Measurements from ENCODE around the gene TINAG.

TINAG gene, protein sequence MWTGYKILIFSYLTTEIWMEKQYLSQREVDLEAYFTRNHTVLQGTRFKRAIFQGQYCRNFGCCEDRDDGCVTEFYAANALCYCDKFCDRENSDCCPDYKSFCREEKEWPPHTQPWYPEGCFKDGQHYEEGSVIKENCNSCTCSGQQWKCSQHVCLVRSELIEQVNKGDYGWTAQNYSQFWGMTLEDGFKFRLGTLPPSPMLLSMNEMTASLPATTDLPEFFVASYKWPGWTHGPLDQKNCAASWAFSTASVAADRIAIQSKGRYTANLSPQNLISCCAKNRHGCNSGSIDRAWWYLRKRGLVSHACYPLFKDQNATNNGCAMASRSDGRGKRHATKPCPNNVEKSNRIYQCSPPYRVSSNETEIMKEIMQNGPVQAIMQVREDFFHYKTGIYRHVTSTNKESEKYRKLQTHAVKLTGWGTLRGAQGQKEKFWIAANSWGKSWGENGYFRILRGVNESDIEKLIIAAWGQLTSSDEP
- 0 reads per million in 4 donors for total RNA-seq

DNA sequence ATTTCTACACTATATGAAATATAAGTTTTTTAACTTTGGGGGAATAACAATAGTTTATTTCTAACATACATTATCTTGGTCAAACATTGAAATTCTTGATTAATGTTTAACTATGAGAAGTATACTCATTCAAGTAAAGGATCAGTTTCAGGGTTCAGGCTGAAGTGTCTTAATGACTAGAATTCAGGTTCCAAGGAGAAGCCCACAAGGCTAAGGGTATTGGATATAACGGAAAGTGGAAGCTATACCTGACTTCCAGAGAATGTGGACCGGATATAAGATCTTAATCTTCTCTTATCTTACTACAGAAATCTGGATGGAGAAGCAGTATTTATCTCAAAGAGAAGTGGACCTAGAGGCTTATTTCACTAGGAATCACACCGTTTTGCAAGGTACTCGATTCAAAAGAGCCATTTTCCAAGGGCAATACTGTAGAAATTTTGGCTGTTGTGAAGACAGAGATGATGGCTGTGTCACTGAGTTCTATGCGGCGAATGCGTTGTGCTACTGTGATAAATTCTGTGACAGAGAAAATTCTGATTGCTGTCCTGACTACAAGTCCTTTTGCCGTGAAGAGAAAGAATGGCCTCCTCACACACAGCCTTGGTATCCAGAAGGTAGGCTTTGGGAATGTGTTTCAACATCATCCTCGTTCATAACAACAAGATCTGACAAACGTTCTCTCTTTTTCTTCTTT, at the start of gene TINAG:
Gene TINAG (plus strand): TSS at position 153 of the 697 bp plus-strand sequence. CDS start 110 bp downstream, at position 263.
- DNase-seq, result no peak

DNA sequence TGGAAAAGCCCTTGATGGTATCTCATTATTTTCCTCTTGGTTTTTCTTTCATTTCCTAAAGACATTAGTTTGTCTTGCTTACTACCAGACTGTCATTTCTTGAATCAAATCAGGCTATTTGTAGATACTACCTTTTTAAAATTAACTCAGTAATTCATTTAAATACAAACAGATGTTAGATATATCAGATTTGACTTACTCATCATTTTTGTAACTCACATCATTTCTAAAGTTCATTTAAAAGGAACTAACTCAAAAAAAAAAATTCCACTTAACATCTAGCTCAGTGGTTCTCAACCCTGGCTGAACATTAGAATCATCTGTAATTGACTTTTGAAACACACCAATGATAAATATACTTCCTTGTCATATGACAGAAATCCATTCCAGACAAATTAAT, 48.2 kb upstream of the TINAG start:
- DNase-seq, result no peak

DNA sequence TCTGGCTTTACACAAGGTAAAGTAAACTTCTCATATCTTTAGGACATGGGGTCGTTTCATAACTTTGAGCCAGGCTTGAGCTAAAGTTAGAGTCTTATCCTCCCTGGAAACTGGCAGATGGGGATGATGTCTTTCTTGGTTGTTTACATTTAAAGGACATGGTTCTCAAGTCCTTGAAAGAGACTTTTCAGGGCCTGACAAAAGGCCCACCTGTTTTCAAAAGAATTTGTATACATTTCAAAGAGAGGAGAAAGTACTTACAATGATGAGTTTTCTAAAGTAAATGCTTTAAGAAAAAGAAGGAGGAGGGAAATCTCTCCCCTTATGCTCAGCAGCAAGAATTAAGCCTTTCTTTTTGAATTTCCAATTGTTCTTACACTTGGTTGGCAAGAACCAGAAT, 45.7 kb upstream of the TINAG start:
- no peak for DNase-seq

DNA sequence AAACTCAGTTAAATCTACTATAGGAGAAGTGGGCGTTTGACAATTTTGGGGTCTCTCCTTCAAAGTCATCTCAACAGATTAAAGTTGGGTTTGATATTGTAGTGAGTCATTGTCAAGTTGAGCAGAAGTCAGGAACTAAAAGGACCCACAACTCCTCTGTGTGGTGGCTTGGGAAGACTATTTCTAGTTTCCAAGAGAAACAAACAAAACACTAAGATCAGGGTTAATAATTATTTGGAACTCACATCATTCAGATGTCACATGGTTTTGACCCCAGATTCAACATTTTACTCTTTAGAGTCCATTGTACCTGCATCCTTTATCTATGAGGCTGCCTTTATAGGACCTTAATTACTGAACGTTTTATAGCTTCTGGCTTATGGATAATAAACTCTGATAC, 45.3 kb upstream of the TINAG start:
- no peak for DNase-seq

DNA sequence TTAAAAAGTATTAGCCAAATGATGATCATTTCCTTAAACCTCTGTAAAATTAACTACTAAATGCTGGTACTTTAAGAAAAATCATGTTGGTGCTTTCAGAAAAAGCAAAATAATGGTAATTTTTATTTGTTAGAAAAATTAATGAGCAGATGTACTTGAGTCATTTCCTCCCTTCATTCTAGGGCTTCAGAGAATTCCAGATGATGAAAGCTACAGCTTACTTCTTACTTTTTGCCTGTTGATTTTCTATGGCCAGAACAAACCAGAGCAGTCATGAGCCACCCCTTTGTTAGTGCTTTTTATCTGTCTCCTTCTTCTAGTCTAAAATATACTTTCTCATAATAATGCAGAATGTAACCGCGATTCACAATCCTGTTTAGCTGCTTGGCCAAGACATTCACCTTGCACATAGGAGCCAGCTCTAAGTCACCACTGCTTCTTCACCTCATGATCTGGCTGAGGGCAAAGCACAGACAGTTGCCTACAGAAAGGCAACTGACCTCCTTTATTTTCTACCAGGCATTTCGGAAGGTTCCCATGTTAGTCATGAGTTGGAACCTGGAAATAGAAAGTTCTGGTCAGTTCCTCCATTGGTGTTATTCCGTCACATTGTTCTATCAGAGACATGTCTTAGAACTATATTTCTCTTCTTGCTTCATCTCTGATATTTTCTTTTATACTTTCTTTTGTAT, 43.5 kb upstream of the TINAG start:
- DNase-seq, result no peak

DNA sequence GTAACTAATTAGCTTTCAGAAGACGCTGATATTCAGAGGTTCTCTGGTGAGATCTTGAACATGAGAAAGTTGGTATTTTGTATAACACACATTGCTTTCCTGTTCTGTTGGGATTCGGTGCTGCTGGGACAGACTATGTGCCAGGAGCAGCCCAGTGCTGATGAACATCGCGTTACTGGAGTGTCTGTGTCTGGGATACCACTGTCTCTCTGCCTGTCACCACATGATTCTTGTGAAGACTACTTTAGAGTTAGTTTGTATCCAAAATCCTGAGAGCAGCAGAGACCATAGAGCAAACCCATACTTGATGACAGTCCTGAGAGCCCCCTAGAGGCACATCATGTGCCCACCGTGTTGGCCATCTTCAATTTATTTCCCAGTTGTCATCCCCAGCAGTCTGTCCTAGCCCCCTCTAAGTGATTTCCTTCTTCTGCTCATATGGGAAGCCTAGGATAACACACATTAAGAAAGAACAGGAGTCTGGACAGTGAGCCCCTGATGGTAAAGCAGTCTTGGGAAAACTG, 41.8 kb upstream of the TINAG start:
- DNase-seq, result no peak

DNA sequence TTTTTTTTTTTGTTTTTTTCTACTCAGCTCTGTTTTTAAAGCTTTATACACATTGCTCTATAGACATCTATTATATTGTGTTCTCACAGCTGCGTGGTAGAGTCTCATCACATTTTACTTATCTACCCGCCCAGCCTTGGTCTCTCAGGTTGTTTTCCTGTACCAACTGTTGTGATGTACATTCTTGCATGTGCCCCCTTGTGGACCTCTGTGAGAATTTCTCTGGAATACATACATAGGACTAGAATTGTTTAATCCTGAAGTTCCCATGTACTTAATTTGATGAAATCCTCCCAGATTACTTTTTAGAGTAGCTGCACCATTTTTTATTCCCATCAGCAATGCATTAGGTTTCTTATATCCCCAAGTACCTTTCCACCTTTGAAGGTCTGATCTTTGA, 40.4 kb upstream of the TINAG start:
- no peak for DNase-seq

DNA sequence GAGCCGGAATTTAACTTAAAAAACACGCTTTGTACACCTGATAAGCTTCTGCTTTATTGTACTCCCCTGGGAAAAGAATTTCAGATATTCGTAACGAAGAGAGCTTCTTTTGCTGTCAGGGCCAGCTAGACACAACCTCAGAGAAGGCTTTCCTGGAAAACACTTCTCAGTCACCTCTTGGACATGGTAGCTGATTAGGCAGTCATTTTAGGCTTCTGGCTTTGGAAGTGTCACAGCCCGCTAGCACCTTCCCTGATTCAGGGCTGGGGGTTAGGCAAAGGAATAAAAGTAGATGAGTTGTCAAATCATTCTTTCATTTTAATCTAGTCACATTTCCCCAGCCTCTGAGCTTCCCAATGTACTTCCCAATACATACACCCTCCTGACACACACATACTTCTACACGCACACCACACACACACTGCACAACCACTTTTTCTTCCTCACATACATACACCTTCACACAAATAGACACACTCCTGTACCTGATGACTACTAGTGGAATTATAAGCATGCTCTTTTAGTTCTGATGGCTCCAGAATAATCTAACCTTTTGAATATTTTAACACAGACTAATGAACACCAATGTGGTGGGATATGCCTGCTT, 34.9 kb upstream of the TINAG start:
- no peak for DNase-seq

DNA sequence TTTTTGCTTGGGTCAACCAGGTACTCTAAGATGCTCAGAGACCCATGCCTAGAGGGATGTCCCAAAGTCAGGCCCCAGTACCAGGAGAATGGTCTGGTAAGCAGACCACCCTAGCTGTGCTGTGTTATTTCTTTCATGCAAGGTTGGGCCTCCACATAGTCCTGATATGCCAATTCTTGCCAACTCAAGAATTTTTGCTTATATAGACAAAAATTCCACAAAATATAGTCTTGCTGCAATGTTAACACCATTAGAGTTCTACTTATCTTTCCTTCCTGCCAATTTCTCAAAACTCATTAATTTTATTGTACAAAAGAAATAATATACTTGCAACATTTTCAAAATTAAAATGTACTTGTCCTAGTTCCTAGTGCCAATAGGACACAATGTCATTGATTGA, 33.9 kb upstream of the TINAG start:
- DNase-seq, result no peak

DNA sequence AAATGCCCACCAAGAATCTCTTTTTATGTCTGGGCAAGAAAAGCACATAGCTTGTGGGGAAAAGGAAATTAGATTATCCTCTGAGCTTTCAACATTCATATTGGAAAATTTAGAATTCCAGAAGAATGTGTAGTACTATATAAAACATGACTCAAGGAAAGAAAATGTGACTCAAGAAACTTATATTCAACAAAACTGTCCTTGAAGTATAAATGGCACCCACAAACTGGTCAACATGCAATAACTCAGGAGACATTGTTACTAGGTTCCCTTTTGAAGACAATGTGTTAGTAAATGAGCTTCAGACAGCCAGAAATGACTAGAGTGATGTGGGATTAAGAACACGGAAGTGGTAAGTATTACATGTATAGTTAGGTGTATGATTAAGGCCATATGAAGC, 26.1 kb upstream of the TINAG start:
- DNase-seq, result no peak

DNA sequence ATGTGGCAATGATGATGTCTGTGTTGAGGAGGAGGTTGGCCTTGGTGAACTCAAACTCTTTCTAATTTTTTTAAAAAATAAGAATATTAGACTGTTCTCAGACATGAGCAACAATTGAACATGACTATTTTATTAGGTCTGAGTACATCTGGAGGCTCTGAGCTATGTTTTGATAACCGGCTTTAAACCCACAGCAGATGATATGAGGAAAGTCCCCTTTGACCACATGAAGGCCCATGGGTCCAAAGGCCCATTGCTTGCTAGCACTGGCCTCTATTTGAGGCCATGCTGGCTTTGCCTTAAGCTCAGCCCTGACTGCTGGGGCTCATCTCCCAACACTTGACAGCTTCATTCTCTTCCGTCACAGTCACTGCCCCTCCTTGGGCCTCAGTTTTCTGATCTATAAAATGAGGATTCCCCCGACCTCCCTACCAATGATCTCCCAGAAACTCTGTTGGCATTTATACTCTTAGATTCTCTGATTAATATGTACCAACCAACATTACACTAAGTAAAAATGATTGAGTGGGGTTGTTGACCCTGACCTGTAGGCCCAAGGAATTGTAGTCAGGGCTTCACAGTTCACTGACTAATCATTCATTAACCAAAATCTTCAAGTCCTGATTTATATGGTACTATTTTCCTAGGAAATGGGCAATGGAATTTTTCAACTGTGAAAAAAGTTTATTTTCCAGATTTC, 23.9 kb upstream of the TINAG start:
- no peak for DNase-seq

DNA sequence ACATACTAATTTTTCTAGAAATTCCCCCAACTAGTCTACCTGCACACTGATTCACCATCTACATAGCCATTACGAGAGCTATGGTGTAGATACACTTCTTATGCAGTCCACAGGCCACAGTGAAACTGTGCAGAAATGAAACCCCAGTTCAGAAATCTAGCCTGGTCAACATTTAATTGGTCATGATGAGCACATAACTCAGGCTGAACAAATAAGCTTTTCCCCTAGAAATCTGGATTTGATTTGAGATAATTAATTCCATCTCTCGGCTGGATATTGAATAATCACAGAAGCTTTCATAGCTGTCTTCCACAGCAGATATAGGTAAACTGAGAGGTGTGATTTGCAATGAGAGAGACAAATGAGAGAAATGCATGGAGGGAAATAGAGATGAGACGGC, 22.6 kb upstream of the TINAG start:
- no peak for DNase-seq

DNA sequence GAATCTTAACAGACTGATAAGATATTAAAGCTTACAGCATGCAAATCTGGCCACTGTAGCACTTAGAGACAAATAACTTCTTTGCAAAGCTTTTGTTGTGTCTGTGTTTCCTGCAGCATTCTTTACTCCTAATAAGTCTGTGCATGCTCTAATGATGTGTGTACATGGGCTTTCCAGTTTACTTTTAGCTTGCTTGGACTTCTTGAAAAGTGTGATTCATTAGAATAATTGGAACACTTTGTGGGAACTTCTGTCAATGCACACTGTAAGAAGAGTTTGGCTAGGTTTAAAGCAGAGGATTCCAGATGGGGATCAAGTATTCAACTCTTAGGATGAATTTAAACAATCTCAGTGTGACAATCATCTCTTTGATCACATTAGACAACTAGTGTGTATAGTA, 22.1 kb upstream of the TINAG start:
- no peak for DNase-seq

DNA sequence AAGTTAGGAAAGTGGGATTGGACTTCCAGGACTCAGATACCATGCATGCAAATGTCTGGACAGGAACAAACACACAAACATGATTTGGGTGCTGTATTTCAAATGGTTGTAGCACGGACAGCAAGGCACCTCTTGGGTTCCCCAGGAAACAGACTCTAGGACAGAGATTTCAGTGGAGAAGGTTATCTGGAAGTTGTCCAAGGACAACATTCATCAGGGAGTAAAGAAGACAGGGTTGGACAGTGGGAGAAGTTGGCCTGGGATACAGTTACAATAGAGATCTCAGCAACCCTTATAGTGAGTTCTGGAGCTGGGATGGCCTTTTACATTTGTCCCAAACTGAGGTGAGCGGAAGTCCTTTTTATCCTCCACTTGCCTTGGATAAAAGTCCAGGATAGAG, 19.8 kb upstream of the TINAG start:
- no peak for DNase-seq

DNA sequence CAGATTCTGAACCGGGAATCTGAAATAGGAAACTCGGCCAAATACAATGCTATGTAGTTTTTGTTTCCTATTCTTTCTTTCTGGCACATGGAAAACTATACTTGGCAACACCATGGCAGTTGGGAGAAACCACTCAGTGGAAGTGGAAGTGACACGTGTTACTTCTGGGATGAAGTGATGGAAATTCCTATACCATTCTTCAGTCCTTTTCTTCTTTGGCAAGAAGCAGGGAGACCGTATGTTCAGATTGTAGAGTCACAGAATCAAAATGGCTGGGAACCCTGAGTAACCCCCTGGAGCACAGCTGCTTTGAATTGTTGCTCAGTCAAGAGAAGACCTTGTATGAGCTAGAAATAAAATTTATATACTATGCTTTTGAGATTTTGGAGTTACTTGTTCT, 18.8 kb upstream of the TINAG start:
- DNase-seq, result no peak

DNA sequence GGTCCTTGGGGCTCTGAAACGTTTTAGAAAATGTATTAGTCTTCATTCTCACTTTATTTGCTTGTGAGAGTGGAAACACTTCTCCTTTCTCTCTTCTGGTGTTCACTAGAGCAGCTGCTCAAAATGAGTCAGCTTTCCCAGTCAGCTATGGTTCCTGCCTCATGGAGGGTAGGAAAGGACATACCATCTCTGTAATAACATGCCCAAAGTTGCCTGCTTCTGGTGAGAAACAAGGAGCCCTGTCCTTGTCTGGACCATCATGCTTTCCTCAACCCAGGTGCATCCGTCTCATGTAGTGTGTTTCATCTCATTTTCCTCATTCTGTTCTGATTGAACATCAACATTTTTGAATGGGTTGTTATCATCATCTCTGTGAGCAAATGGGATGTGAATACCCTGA, 17.1 kb upstream of the TINAG start:
- no peak for DNase-seq

DNA sequence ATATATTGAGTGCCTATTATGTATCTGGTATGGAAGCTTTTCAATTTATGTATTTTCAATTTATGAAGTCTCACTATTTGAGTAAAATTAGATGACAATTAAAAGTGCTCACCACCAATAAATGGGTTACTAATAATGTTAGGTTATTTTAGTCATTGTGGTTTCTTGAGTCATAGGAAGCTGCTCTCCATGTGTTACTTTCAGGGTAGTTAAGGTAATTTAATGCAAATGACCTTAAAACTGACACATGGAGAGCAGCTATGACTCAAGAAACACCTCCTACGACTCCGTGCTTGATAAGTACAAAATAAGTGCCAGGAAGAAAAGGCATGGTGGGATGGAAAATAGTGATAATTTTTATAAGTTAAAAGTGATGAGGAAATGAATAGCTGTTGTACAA, 16.5 kb upstream of the TINAG start:
- peak in 1 of 5 donors; percentile 3 for DNase-seq

DNA sequence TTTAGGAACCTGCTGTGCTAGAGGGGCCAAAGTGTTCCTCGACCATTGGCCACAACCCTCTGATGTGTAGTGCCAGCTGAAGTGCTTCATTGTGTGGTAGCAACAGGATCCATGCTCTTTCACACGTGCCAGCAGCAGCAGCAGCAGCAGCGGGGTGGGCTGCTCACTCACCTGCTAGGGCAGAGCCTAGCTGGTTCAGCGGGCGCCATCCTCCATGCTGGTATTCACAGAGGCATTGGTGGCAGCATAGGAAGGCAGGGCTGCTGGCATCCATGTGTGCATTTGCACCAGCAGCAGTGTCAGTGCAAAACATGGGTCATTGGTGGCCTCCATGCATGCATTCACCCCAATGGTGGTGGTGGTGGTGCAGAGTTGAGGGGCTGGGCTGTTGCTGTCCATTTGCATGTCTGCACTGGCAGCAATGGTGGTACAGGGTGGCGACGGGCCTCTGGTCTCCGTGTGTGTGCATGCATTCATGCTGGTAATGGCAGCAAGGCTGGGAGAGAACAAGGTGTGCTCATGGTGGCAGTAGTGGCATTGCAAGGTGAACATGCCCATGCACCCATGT, 13.2 kb upstream of the TINAG start:
- DNase-seq, result no peak

DNA sequence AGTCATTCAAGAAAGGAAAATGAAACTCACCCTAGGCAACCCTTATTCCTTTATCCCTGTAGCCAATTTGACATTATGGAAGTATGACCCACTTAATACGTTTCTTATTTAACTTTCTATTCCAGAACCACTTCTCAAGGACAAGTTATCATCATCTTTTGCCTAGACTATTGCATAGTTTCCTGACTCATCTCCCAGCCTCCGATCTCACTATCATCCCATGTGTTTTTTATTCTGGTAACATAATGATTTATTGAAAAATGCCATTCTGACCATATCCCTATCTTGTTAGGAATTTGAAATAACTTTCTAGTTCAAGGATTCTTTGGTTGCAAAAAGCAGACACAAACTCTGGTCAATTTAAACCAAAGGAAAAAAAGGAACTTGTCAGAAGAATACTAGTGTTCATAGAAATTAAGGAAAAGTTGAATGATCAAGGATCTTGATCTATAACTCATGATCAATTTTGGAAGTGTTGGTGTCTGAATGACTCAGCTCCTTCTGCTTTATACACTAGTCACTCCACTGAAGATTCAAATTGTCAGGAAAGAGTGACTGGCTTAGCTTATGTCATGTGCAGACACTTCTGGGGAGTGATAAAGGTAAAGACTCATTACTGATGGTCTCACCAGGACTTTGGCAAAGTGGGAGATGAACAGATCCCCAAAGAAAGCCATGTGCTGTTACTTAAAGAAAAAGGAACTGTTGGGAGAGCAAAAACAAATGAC, 8.5 kb upstream of the TINAG start:
- no peak for DNase-seq

DNA sequence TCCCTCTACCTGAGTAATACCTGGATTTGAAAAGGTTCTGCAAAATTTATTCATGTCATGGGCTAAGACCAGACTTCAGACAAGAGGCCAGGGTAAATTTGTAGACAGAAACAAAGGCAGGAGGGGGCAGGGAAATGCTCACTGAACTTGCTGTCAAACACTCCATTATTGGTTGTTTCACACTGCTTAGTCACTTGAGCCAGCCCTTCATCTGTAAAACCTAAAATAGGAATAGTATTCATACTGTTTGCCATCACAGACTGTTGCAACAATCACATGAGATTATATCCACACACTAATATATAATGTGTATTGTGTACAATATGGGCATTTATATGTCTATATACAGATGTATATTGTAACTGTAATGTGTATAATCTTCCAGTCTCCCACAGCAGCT, 6.5 kb upstream of the TINAG start:
- no peak for DNase-seq

DNA sequence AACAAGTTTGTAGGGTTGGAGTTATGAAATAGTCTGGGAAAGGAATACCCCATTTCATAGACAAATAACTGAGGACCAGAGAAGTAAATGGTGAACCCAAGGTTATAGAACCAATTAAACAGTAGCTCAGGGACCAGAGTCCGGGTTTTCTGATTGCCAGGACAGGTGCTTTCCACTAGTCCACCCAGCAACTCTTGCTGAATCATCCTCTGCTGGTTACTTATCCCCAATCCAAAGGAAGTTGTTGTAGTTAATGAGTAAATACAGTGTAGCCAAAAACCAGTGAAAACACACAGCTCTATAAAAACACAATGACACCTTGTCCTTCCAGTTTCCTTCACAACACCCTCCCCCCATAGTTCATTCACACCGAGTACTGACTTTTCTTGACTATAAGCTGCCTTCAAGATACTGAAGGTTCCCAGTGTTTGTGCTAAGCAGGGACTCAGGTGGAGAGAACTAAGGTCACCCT, 766 bp upstream of the TINAG start:
- no peak for DNase-seq
